Liver (tissue), 3 donors: Measurements from ENCODE around the gene USP6NL.

Experiments used
- CTCF ChIP-seq: fragments of 150-350 bp; IDR thresholded peaks from 2 replicates; pipeline ENCODE4 v1.5.1; 2017; ENCODE audit warnings: improper control_type of control experiment, low read depth, low read length; ENCODE audit not compliant: missing input control
- FOXA1 ChIP-seq: IDR thresholded peaks from 2 replicates; pipeline ENCODE4 v1.6.1; 2016; ENCODE audit warnings: antibody characterized with exemption
- FOXA2 ChIP-seq: IDR thresholded peaks from 2 replicates; pipeline ENCODE4 v1.6.1; 2016; ENCODE audit warnings: antibody characterized with exemption
- GABPA ChIP-seq, 2 donors: IDR thresholded peaks in 1 of 2; conservative IDR thresholded peaks in 1 of 2; 2 replicates each; pipeline ENCODE4 v1.6.1; 2016; ENCODE audit warnings: antibody characterized with exemption in 2 of 2, mild to moderate bottlenecking in 1 of 2, moderate library complexity in 1 of 2
- RAD21 ChIP-seq, 2 donors: IDR thresholded peaks; 2 replicates each; pipeline ENCODE4 v1.6.1; 2016; ENCODE audit warnings: antibody characterized with exemption in 2 of 2, mild to moderate bottlenecking in 2 of 2
- TAF1 ChIP-seq: conservative IDR thresholded peaks from 2 replicates; pipeline ENCODE4 v1.6.1; 2016; ENCODE audit warnings: antibody characterized with exemption, mild to moderate bottlenecking
- donor health status: healthy.
- donor health status: healthy.

GRCh38 chr10:11578802-11579255 is 32.6 kb downstream of the USP6NL start:
- TF ChIP-seq GABPA (IDR thresholded peaks at IDR 0.05 in 1 of 2, conservative IDR thresholded peaks at IDR 0.05 in 1 of 2) (no peak), CTCF (no peak), TAF1 (no peak), FOXA1 (no peak), RAD21 (IDR thresholded peaks at IDR 0.05) (no peak), FOXA2 (no peak)
